HEK293 (cell line): ENCODE data around the gene CPNE5.
A peak's percentile ranks its signal among the peaks of the same experiment; 100 is the strongest.

Source experiments
- CTCF ChIA-PET: fragments of 350-600 bp; formaldehyde crosslinking; extraction: SDS; loops from one replicate; lab custom pipeline; 2021; ENCODE audit warnings: antibody characterized with exemption; lab: Yijun Ruan, JAX
- POLR2A ChIA-PET: fragments of 300-600 bp; formaldehyde crosslinking; extraction: SDS; loops from one replicate; lab custom pipeline; 2020; ENCODE audit warnings: antibody characterized with exemption, inconsistent platforms; lab: Yijun Ruan, JAX
- H3K27ac ChIP-seq: fragments of 200-500 bp; sonication (Bioruptor generic); 2 replicates; pipeline ENCODE4 v1.5.1; 2014; ENCODE audit warnings: low read depth, low read length, control low read depth, inconsistent platforms; ENCODE audit errors: extremely low read depth
- H3K36me3 ChIP-seq, 2 experiments: fragments of 200-500 bp in 1 of 2; sonication (Bioruptor generic) in 1 of 2; 1 replicate in 1 of 2; 2 replicates in 1 of 2; pipeline ENCODE4 v1.5.1; 2014 to 2017; ENCODE audit warnings: inconsistent platforms in 2 of 2, low read length in 2 of 2; ENCODE audit not compliant: control insufficient read depth in 2 of 2, insufficient read depth in 1 of 2
- H3K4me1 ChIP-seq: fragments of 200-500 bp; sonication (Bioruptor generic); 2 replicates; pipeline ENCODE4 v1.5.1; 2014; ENCODE audit warnings: mild to moderate bottlenecking, low read length, inconsistent platforms; ENCODE audit not compliant: control insufficient read depth, insufficient read depth
- H3K4me3 ChIP-seq: 2 replicates; pipeline ENCODE4 v1.5.1; 2011; ENCODE audit warnings: low read depth, mild to moderate bottlenecking, control low read depth, low read length, moderate library complexity
- H3K9me3 ChIP-seq: fragments of 200-500 bp; sonication (Bioruptor generic); 2 replicates; pipeline ENCODE4 v1.5.1; 2014; ENCODE audit warnings: low read depth, low read length, inconsistent platforms; ENCODE audit not compliant: control insufficient read depth, insufficient read depth
- KLF17 ChIP-seq: fragments of 450-650 bp; formaldehyde crosslinking; IDR thresholded peaks from 2 replicates; pipeline ENCODE4 v1.5.1; 2016; ENCODE audit warnings: missing biosample characterization, missing genetic modification characterization
- MYNN ChIP-seq: fragments of 450-650 bp; formaldehyde crosslinking; IDR thresholded peaks from 2 replicates; pipeline ENCODE4 v1.5.1; 2016; ENCODE audit warnings: missing biosample characterization, missing genetic modification characterization, borderline replicate concordance
- OSR2 ChIP-seq: fragments of 450-650 bp; formaldehyde crosslinking; IDR thresholded peaks from 2 replicates; pipeline ENCODE4 v1.5.1; 2016; ENCODE audit warnings: missing biosample characterization, missing genetic modification characterization
- PRDM2 ChIP-seq: fragments of 450-650 bp; formaldehyde crosslinking; IDR thresholded peaks from 2 replicates; pipeline ENCODE4 v1.5.1; 2016; ENCODE audit warnings: missing biosample characterization, missing genetic modification characterization, borderline replicate concordance
- WT1 ChIP-seq: fragments of 450-650 bp; formaldehyde crosslinking; IDR thresholded peaks from 2 replicates; pipeline ENCODE4 v1.5.1; 2016; ENCODE audit warnings: missing biosample characterization, missing genetic modification characterization
- ZIC2 ChIP-seq: fragments of 450-650 bp; formaldehyde crosslinking; IDR thresholded peaks from 2 replicates; pipeline ENCODE4 v1.5.1; 2016; ENCODE audit warnings: missing biosample characterization, missing genetic modification characterization
- ZNF184 ChIP-seq: fragments of 450-650 bp; IDR thresholded peaks from 2 replicates; pipeline ENCODE4 v1.5.1; 2018; ENCODE audit warnings: missing biosample characterization, mild to moderate bottlenecking, missing genetic modification characterization
- ZNF280D ChIP-seq: fragments of 450-650 bp; formaldehyde crosslinking; IDR thresholded peaks from 2 replicates; pipeline ENCODE4 v1.5.1; 2016; ENCODE audit warnings: missing biosample characterization, missing genetic modification characterization
- ZNF394 ChIP-seq: fragments of 450-650 bp; formaldehyde crosslinking; IDR thresholded peaks from 2 replicates; pipeline ENCODE4 v1.5.1; 2016; ENCODE audit warnings: missing biosample characterization, missing genetic modification characterization, mild to moderate bottlenecking, moderate library complexity, borderline replicate concordance
- ZNF610 ChIP-seq: fragments of 450-650 bp; formaldehyde crosslinking; IDR thresholded peaks from 2 replicates; pipeline ENCODE4 v1.5.1; 2016; ENCODE audit warnings: missing biosample characterization, missing genetic modification characterization, borderline replicate concordance
- ZNF629 ChIP-seq: fragments of 450-650 bp; formaldehyde crosslinking; IDR thresholded peaks from 2 replicates; pipeline ENCODE4 v1.5.1; 2017; ENCODE audit warnings: missing biosample characterization, missing genetic modification characterization
- ZNF707 ChIP-seq: fragments of 450-650 bp; formaldehyde crosslinking; IDR thresholded peaks from 2 replicates; pipeline ENCODE4 v1.5.1; 2016; ENCODE audit warnings: missing biosample characterization, missing genetic modification characterization
- ZSCAN16 ChIP-seq: fragments of 450-650 bp; formaldehyde crosslinking; IDR thresholded peaks from 2 replicates; pipeline ENCODE4 v1.5.1; 2016; ENCODE audit warnings: missing biosample characterization, missing genetic modification characterization

The CPNE5 gene

GRCh38 chr6:36856277-36856676, 17.0 kb upstream of the CPNE5 start (continued):
- TF ChIP-seq MYNN (tag by site-specific recombination) = no peak
- TF ChIP-seq, all 188 proteins: peak for 0

- Histone ChIP-seq H3K4me1 (no peaks in the 10 kb centered on the region), H3K4me3 (no peak overlapping the region), H3K36me3 (peaks cover 7 to 71% of the 10 kb centered on the region in 2 experiments; a peak in 2 of 3 replicates), H3K9me3 (no peaks in the 10 kb centered on the region), H3K27ac (no peak overlapping the region)
- TF ChIP-seq ZSCAN16 (tag by site-specific recombination) (no peak), WT1 (tag by site-specific recombination) (no peak), ZNF707 (no peak), ZNF610 (no peak)
- CTCF ChIA-PET = interaction anchor here (0.7 to 1.0 kb wide), 2 partner anchors 70 to 96 kb away, joined by 3 read pairs; no protein-coding TSS in a partner anchor
- POLR2A ChIA-PET = no interaction called here
These were observed 16.5 kb upstream of the CPNE5 start for GRCh38 chr6:36855750-36856149.

GRCh38 chr6:36853325-36853724, 14.1 kb upstream of the CPNE5 start:
- TF ChIP-seq ZNF394 (tag by site-specific recombination) (no peak), ZNF629 (peak; percentile 35; the same call in 1 of the 2 replicates)
- peaks cover 7 to 61% of the 10 kb centered on the region in 2 experiments; a peak in 2 of 3 replicates for H3K36me3 ChIP-seq
- ChIA-PET POLR2A (interaction anchor here (0.7 to 1.7 kb wide), 5 partner anchors 10 to 164 kb away, joined by 3 to 5 read pairs (median 3); partner anchors contain the start of gene C6orf89), CTCF (interaction anchor here (0.6 to 11.0 kb wide), 12 partner anchors 13 to 357 kb away, joined by 3 to 298 read pairs (median 36); partner anchors contain the start of genes C6orf89 and PPIL1)
- no peaks in the 10 kb centered on the region for H3K9me3 ChIP-seq
- H3K4me1 ChIP-seq = no peaks in the 10 kb centered on the region; the same call in 1 of the 2 replicates
- H3K4me3 ChIP-seq = no peak overlapping the region
- H3K27ac ChIP-seq = no peak overlapping the region

GRCh38 chr6:36852481-36853147, 13.4 kb upstream of the CPNE5 start:
- Histone ChIP-seq H3K36me3 (peaks cover 7 to 58% of the 10 kb centered on the region in 2 experiments; a peak in 2 of 3 replicates), H3K9me3 (no peaks in the 10 kb centered on the region), H3K27ac (no peak overlapping the region), H3K4me3 (no peak overlapping the region), H3K4me1 (no peaks in the 10 kb centered on the region; the same call in 1 of the 2 replicates)
- 0 out of 2 replicates have a peak, but pooled peaks have one; percentile 14 for TF ChIP-seq ZNF184 (tag by site-specific recombination)
- no peak for TF ChIP-seq ZIC2 (tag by site-specific recombination)
- TF ChIP-seq OSR2 (tag by site-specific recombination) = no peak
- TF ChIP-seq ZNF280D (tag by site-specific recombination) = no peak
- no peak for TF ChIP-seq KLF17 (tag by site-specific recombination)
- no peak for TF ChIP-seq PRDM2 (tag by site-specific recombination)
- ChIA-PET POLR2A (interaction anchor here (0.6 to 1.7 kb wide), 7 partner anchors 10 to 244 kb away, joined by 3 to 6 read pairs (median 3); partner anchors contain the start of gene C6orf89), CTCF (interaction anchor here (0.6 to 11.0 kb wide), 26 partner anchors 8 to 358 kb away, joined by 3 to 298 read pairs (median 9); partner anchors contain the start of genes C6orf89 and PPIL1)
